Activated effector memory CD4-positive, alpha-beta T cell treated with anti-CD3 and anti-CD28 coated beads, Interleukin-2, amount 50 U/mL, for 16 hours (primary cell): ENCODE data around the gene ASPA.
"Not testable (repeated sequence)": the region's sequence is repeated elsewhere in the genome, so short reads cannot be mapped to it uniquely, and the experiment has no call there.

Experiments used
- DNase-seq: peaks from one replicate; pipeline ENCODE4 v3.0.0-alpha.2; 2020

The ASPA gene

GRCh38 chr17:3475812-3476610, at the start of gene ASPA:
Gene ASPA, plus strand, starts transcription at chr17:3475997. Its CDS starts 163 bp downstream, at chr17:3476160.
- no peak for DNase-seq

GRCh38 chr17:3433215-3433614, 42.6 kb upstream of the ASPA start:
- not testable (repeated sequence) for DNase-seq

GRCh38 chr17:3433741-3434140, 42.1 kb upstream of the ASPA start, which contains the start of gene OR1E2:
Gene OR1E2, minus strand, starts transcription at chr17:3433841. Its CDS starts 0 bp downstream, at chr17:3433841.
- no peak for DNase-seq

GRCh38 chr17:3438368-3438767, 37.4 kb upstream of the ASPA start:
- no peak for DNase-seq

GRCh38 chr17:3440451-3440850, 35.3 kb upstream of the ASPA start:
- no peak for DNase-seq

- DNase-seq = no peak
Observed at GRCh38 chr17:3447625-3448024, 28.2 kb upstream of the ASPA start.

GRCh38 chr17:3448059-3448665, 27.6 kb upstream of the ASPA start:
- no peak for DNase-seq

- DNase-seq = not testable (repeated sequence)
Observed at GRCh38 chr17:3466355-3466754, 9.4 kb upstream of the ASPA start.

- DNase-seq = no peak
Observed at GRCh38 chr17:3469529-3469928, 6.3 kb upstream of the ASPA start.

- no peak for DNase-seq
Observed at GRCh38 chr17:3471599-3471998, 4.2 kb upstream of the ASPA start, which contains the start of gene SPATA22. Gene SPATA22, minus strand, starts transcription at chr17:3471819. Its CDS starts 2,494 bp downstream, at chr17:3469325.

GRCh38 chr17:3472137-3472536, 3.7 kb upstream of the ASPA start:
- no peak for DNase-seq

GRCh38 chr17:3474212-3474611, 1.6 kb upstream of the ASPA start:
- no peak for DNase-seq

GRCh38 chr17:3475251-3475685, 529 bp upstream of the ASPA start:
- DNase-seq = no peak

- DNase-seq = no peak
Observed at GRCh38 chr17:3479988-3480387, 4.2 kb downstream of the ASPA start.

- no peak for DNase-seq
Observed at GRCh38 chr17:3482852-3483251, 7.1 kb downstream of the ASPA start.

- no peak for DNase-seq
Observed at GRCh38 chr17:3485481-3486068, 9.8 kb downstream of the ASPA start.

- no peak for DNase-seq
Observed at GRCh38 chr17:3497101-3497500, 21.3 kb downstream of the ASPA start.

- no peak for DNase-seq
Observed at GRCh38 chr17:3501344-3501743, 25.5 kb downstream of the ASPA start.

- no peak for DNase-seq
Observed at GRCh38 chr17:3502466-3502865, 26.7 kb downstream of the ASPA start.

GRCh38 chr17:3503285-3503684, 27.5 kb downstream of the ASPA start:
- DNase-seq = no peak

GRCh38 chr17:3505008-3505407, 29.2 kb downstream of the ASPA start:
- no peak for DNase-seq

- no peak for DNase-seq
Observed at GRCh38 chr17:3506054-3506453, 30.3 kb downstream of the ASPA start.

GRCh38 chr17:3507071-3507470, 31.3 kb downstream of the ASPA start:
- DNase-seq = no peak

- no peak for DNase-seq
Observed at GRCh38 chr17:3507869-3508268, 32.1 kb downstream of the ASPA start.
